Mesodermal cell (in vitro differentiated cells): Measurements from ENCODE around the gene DCTD.

Experiments used
- H3K27ac ChIP-seq: 2 replicates; pipeline ENCODE4 v1.7.0; 2013; ENCODE audit warnings: mild to moderate bottlenecking, low read depth, low read length, moderate library complexity; ENCODE audit not compliant: severe bottlenecking
- H3K36me3 ChIP-seq: 2 replicates; pipeline ENCODE4 v1.7.1; 2013; ENCODE audit warnings: mild to moderate bottlenecking, low read length, moderate library complexity; ENCODE audit not compliant: control insufficient read depth, insufficient read depth
- H3K4me1 ChIP-seq: one replicate; pipeline ENCODE4 v1.7.1; 2013; ENCODE audit warnings: mild to moderate bottlenecking, low read length; ENCODE audit not compliant: insufficient read depth, control insufficient read depth, poor library complexity, severe bottlenecking
- H3K4me3 ChIP-seq: 2 replicates; pipeline ENCODE4 v1.7.0; 2013; ENCODE audit warnings: low read length, control low read depth, mild to moderate bottlenecking; ENCODE audit not compliant: insufficient read depth, poor library complexity, severe bottlenecking; ENCODE audit errors: extremely low read depth
- H3K9me3 ChIP-seq: 2 replicates; pipeline ENCODE4 v1.7.1; 2013; ENCODE audit warnings: mild to moderate bottlenecking, low read length, moderate library complexity; ENCODE audit not compliant: control insufficient read depth
- WGBS, 2 experiments: methylation state at CpG; one replicate each; pipeline ENCODE4 v1.1.5; 2013; ENCODE audit warnings: missing lambda C conversion rate in 2 of 2; ENCODE audit not compliant: insufficient coverage in 2 of 2; 5-methylcytosine and 5-hydroxymethylcytosine counted together

DCTD gene

GRCh38 chr4:182920676-182921075 lies 3.5 kb upstream of the DCTD start:
- Histone ChIP-seq H3K36me3 (no peaks in the 10 kb centered on the region), H3K4me1 (peaks cover 18% of the 10 kb centered on the region), H3K27ac (no peak overlapping the region), H3K9me3 (no peaks in the 10 kb centered on the region), H3K4me3 (no peak overlapping the region)
- WGBS, 2 experiments: 63 to 84% methylated on average over 2 to 3 of the region's 4 CpGs

DNA sequence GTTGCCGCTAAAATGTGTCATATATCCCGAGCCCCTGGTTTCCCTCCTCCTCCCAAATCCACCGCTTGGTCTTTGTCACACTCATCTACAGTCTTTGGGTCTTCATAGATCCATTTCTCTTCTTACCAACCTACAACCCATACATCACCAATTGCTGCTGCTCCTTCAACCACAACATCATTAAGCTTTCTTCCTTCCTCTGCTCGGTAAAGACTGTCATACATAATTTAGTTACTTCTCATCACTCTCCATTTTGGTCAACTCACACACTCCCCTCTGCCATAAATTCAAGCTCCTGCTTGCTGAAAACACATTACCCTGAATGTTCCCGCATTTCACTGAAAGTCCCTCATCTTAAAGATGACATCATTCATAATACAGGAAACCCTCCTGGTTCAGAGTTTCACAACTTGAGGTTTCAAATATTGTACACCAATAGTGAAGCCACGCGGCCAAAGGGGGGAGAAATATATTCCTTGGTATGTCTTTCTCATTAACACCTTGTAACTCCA lies 1.7 kb upstream of the DCTD start:
- Histone ChIP-seq H3K9me3 (no peaks in the 10 kb centered on the region), H3K4me1 (peaks cover 21% of the 10 kb centered on the region), H3K36me3 (peaks cover 15% of the 10 kb centered on the region), H3K4me3 (no peak overlapping the region), H3K27ac (no peak overlapping the region)
- WGBS, 2 experiments: 85 to 98% methylated on average over 5 of the region's 7 CpGs

DNA sequence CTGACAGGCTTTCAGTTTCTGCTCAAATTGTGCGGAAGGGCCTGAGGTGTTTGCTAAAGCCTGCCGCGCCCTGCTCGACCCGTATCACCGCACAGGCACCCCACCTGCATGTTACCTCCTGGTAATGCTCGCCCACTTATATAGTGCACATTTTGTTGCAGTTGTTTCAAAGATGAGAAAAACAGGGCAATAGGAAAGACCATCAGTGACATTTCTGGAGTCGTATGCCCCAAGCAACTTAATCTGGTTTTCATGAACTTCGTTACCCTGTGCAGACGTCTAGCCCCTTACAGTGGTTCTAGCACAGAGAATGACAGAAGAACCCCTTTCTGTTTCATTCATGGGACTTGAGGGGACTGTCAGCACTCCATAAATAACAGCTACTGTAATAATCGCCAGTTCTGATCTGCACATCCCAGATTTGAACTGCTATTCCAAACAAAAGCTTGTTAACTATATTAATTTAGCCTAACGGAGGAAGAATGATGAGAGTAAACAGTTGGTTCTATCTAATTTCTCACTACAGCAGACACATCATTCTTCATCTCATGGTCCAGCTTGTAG lies 940 bp upstream of the DCTD start:
- H3K4me1 ChIP-seq: peaks cover 28% of the 10 kb centered on the region
- H3K9me3 ChIP-seq: no peaks in the 10 kb centered on the region
- 38 to 40% methylated on average over 10 to 11 of the region's 12 CpGs for WGBS, 2 experiments
- peak overlapping the region; percentile 91 for H3K27ac ChIP-seq
- H3K4me3 ChIP-seq: peak overlapping the region; percentile 52
- H3K36me3 ChIP-seq: peaks cover 20% of the 10 kb centered on the region

DNA sequence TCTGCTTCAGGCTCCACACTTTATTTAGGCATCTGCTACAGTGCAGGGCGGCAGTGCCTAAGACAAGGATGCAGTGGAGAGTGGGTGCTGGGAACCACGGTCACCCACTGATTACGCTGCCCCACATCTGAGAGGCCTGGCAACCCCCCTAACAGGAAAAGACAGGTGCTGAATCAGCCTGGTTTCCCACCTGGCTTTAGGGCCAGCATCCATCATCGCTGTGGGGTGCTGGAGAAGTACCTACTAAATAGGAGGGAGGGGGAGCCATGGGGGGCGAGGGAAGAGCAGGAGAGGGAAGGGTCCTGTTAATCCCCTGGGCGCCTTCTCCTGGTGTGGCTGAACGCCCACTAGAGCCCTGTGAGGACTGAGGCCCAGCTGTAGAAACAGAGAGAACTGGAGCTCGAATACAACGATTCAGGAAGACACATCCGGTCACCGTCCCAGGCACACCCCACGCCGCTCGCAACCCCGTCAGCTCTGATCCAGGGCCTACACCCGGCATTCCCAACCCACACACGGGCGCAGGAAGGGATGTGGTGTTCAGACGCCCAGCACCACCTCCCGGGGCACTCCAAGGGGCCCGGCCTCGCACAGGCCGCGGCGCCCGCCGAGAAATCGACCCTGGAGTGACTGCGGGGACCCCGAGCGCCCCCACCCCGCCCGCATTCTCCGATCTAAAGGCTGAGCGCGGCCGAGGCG lies 554 bp downstream of the DCTD start:
- Histone ChIP-seq H3K9me3 (no peaks in the 10 kb centered on the region), H3K27ac (peak overlapping the region; percentile 91), H3K4me1 (peaks cover 35% of the 10 kb centered on the region), H3K4me3 (peak overlapping the region; percentile 52), H3K36me3 (peaks cover 34% of the 10 kb centered on the region)
- WGBS, 2 experiments: 5 to 14% methylated on average over 14 to 25 of the region's 38 CpGs

DNA sequence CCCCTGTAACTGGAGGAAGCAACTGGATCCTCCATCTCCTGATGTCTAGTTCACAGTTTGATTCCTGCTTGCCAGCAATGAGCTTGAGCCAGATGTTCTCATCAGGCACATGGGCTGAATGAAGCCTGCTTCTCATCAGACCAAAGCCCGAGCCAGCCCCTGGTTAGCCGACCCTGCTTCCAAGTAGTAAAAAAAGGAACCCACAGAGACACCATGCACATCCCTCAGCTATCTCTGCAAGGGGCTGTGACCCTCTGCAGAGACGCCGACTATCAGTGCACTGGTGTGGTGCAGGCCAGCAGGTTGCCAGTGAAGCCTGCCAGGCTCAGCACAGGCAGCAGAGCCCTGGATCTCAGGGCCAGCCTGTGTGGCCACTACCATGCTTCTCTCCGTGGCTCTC lies 2.8 kb downstream of the DCTD start:
- H3K27ac ChIP-seq: no peak overlapping the region
- no peaks in the 10 kb centered on the region for H3K9me3 ChIP-seq
- 90 to 98% methylated on average over 4 to 5 of the region's 5 CpGs for WGBS, 2 experiments
- H3K36me3 ChIP-seq: peaks cover 53% of the 10 kb centered on the region
- no peak overlapping the region for H3K4me3 ChIP-seq
- H3K4me1 ChIP-seq: peaks cover 35% of the 10 kb centered on the region

GRCh38 chr4:182913621-182914020 lies 3.6 kb downstream of the DCTD start:
- Histone ChIP-seq H3K9me3 (no peaks in the 10 kb centered on the region), H3K36me3 (peaks cover 59% of the 10 kb centered on the region), H3K4me3 (no peak overlapping the region), H3K4me1 (peaks cover 35% of the 10 kb centered on the region), H3K27ac (peak overlapping the region; percentile 41)
- WGBS, 2 experiments: 100% methylated on average over 2 of the region's 2 CpGs

- Histone ChIP-seq H3K36me3 (peaks cover 61% of the 10 kb centered on the region), H3K4me3 (no peak overlapping the region), H3K27ac (peak overlapping the region; percentile 41), H3K4me1 (peaks cover 32% of the 10 kb centered on the region), H3K9me3 (no peaks in the 10 kb centered on the region)
- 92 to 94% methylated on average over 4 to 5 of the region's 8 CpGs for WGBS, 2 experiments
Measured at GRCh38 chr4:182913036-182913435, 4.2 kb downstream of the DCTD start.

DNA sequence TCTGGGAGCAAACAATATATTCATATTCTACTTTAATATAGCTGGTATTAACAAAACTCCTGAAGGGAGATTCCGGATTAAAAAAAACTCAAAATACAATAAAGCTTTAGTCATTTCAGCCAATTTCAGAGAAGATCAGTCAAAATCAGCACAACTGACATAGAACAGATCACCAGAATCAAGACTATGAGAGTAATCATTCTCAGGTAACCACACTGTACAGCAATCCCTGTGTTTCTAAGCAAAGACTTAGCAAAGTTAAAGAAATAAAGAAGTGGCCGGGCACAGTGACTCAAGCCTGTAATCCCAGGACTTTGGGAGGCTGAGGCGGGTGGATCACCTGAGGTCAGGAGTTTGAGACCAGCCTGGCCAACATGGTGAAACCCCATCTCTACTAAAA lies 9.1 kb downstream of the DCTD start:
- peaks cover 13% of the 10 kb centered on the region for H3K4me1 ChIP-seq
- H3K36me3 ChIP-seq: peaks cover 85% of the 10 kb centered on the region
- H3K27ac ChIP-seq: no peak overlapping the region
- 100% methylated on average over 1 of the region's 3 CpGs; no CpG with 5 or more reads in 1 of the 2 experiments for WGBS, 2 experiments
- H3K9me3 ChIP-seq: no peaks in the 10 kb centered on the region
- H3K4me3 ChIP-seq: no peak overlapping the region

DNA sequence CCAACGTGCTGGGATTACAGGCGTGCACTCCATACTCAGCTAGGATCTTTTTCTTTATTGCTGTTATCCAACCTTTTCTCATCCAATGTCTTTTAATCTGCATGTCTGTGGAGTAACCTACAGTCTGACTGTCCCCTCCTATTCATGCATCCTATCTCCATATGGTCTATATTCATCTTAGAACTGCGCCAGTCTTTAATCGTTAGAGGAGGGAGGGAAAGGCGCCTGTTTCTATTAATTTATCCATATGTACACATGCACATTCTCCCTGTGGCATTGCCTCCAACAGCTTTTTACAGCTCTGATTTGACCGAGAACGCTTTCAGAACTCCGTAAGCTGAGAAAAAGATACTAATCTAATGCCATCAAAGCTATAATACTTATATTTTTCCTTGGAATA lies 9.8 kb downstream of the DCTD start:
- 96 to 100% methylated on average over 2 to 6 of the region's 8 CpGs for WGBS, 2 experiments
- Histone ChIP-seq H3K27ac (no peak overlapping the region), H3K4me1 (peaks cover 6% of the 10 kb centered on the region), H3K36me3 (peaks cover 85% of the 10 kb centered on the region), H3K9me3 (no peaks in the 10 kb centered on the region), H3K4me3 (no peak overlapping the region)

DNA sequence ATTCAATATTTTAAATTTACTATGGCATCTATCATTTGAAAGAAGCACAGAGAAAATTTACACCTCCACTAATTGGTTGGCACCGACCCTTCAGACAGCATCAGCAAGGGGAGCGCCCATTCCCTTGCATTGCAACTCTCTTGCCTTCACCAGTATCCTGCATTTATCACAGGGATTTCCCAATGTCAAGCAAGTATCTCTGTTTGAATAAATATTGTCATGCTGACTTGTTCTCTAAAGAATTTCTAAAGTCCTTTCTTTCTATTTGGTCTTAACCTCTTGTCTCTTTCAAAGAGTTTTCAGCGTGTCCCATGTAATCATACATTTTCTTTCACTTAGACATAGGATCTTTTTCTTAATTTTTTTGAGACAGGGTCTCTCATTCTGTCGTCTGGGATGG lies 10.4 kb downstream of the DCTD start:
- no peak overlapping the region for H3K27ac ChIP-seq
- H3K36me3 ChIP-seq: peaks cover 85% of the 10 kb centered on the region
- no peak overlapping the region for H3K4me3 ChIP-seq
- H3K4me1 ChIP-seq: peaks cover 6% of the 10 kb centered on the region
- H3K9me3 ChIP-seq: no peaks in the 10 kb centered on the region
- 90 to 96% methylated on average over 4 of the region's 4 CpGs for WGBS, 2 experiments

DNA sequence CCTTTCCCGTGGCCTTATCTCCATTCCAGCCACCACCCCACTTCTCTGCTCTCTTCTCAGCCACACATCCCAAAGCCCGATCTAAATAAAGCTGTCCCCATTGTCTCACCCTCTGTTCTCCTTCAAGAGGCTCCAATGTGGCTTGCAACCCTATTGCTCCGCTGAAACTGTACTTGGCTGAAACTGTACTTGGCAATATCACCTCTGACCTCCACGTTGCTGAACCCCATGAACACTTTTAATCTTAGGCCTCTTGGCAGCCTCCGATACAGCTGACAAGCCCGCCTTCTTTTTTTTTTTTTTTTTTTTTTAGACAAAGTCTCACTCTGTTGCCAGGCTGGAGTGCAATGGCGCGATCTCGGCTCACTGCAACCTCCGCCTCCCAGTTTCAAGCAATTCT lies 12.1 kb downstream of the DCTD start:
- H3K4me1 ChIP-seq: peaks cover 6% of the 10 kb centered on the region
- 94 to 95% methylated on average over 3 to 6 of the region's 10 CpGs for WGBS, 2 experiments
- no peak overlapping the region for H3K27ac ChIP-seq
- H3K36me3 ChIP-seq: peaks cover 86% of the 10 kb centered on the region
- no peaks in the 10 kb centered on the region for H3K9me3 ChIP-seq
- no peak overlapping the region for H3K4me3 ChIP-seq
